A673 (cell line): Measurements from ENCODE around the gene SEPSECS.

Experiments used
- EZH2 ChIP-seq: fragments of 200-600 bp; sonication (generic); IDR thresholded peaks from 2 replicates; pipeline ENCODE4 v1.6.1; 2017; ENCODE audit warnings: borderline replicate concordance, low read depth, mild to moderate bottlenecking, mixed read lengths, antibody characterized with exemption, low read length; ENCODE audit not compliant: poor library complexity, severe bottlenecking
- TF ChIP-seq, protein P1 (sequence below): fragments of 300-800, 200-600 bp; sonication (generic); conservative IDR thresholded peaks from 2 replicates; pipeline ENCODE4 v1.5.1; 2017; ENCODE audit warnings: low read depth, mild to moderate bottlenecking, antibody characterized with exemption, low read length, moderate library complexity, mixed read lengths

DNA sequence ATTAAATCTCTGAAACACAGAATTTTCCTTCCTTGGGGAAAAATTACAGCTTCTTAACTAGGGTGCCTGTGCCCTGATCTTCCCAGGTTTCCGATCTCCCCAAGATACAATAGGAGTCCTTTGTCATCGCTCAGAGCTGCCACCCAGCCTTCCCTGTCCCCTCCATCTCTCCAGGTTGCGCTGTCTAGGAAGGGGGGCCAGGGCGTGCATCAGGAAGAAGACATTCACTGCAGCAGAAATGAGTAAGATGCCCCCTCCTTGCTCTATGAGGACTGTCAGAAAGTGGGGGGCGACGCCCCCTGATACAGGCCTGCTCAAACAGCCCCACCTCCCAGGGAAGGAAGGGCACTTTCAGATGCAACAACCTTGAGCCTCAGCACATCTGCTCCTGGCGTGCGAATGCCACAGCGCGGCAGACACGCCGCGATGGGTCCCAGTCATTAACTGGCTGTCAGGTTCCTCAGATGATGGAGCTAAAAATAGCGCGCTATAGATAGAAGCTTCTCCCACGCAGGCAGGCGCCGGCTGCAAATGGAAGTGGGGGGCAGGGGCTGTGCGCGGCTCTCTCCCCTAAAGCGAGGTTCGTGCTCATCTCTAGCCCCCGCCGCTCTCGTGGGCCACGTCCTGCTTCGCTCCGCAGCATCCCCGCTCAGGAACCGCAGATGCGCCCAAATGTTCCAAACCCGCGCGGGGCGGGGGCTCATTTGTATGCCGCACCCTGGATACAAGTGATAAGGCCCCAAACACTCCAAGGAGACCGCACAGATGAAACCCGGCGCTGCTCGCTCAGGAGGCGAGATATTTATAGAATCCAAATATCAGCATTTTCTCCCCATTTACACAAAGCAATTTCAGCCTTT lies 71.9 kb downstream of the SEPSECS start:
- TF ChIP-seq, protein P1, sequence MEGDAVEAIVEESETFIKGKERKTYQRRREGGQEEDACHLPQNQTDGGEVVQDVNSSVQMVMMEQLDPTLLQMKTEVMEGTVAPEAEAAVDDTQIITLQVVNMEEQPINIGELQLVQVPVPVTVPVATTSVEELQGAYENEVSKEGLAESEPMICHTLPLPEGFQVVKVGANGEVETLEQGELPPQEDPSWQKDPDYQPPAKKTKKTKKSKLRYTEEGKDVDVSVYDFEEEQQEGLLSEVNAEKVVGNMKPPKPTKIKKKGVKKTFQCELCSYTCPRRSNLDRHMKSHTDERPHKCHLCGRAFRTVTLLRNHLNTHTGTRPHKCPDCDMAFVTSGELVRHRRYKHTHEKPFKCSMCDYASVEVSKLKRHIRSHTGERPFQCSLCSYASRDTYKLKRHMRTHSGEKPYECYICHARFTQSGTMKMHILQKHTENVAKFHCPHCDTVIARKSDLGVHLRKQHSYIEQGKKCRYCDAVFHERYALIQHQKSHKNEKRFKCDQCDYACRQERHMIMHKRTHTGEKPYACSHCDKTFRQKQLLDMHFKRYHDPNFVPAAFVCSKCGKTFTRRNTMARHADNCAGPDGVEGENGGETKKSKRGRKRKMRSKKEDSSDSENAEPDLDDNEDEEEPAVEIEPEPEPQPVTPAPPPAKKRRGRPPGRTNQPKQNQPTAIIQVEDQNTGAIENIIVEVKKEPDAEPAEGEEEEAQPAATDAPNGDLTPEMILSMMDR, result no peak
- TF ChIP-seq EZH2, result no peak
